PFSK-1 (cell line): Measurements from ENCODE around the gene GTPBP6.

ENCODE experiments used
- FOXP2 ChIP-seq: optimal IDR thresholded peaks from 2 replicates; pipeline ENCODE3; 2011; ENCODE audit warnings: borderline replicate concordance, control low read depth, inconsistent platforms; ENCODE audit not compliant: insufficient read depth; ENCODE audit errors: extremely low read length, extremely low read depth
- POLR2AphosphoS5 ChIP-seq: IDR thresholded peaks from 2 replicates; pipeline ENCODE4 v1.6.1; 2012; ENCODE audit warnings: low read depth, mild to moderate bottlenecking, control low read depth, low read length, moderate library complexity
- REST ChIP-seq, 2 experiments: IDR thresholded peaks; 2 replicates each; pipeline versions ENCODE4 v1.6.1 to v1.8.0; 2011 to 2012; ENCODE audit warnings: low read depth in 2 of 2, low read length in 2 of 2, control low read depth in 1 of 2, inconsistent platforms in 1 of 2, mild to moderate bottlenecking in 1 of 2, moderate library complexity in 1 of 2; ENCODE audit not compliant: insufficient read depth in 1 of 2
- SIN3A ChIP-seq: IDR thresholded peaks from 2 replicates; pipeline ENCODE4 v1.6.1; 2012; ENCODE audit warnings: mild to moderate bottlenecking, low read length, moderate library complexity, borderline replicate concordance; ENCODE audit not compliant: insufficient read depth
- TAF1 ChIP-seq: IDR thresholded peaks from 2 replicates; pipeline ENCODE4 v1.6.1; 2012; ENCODE audit warnings: low read length, control low read depth, borderline replicate concordance; ENCODE audit not compliant: insufficient read depth

GRCh38 chrX:295136-295535 lies 23.5 kb downstream of the GTPBP6 start:
- TF ChIP-seq POLR2AphosphoS5 (no peak), SIN3A (no peak), REST (IDR thresholded peaks at IDR 0.05; ENCODE audit: insufficient read depth in 1 of 2, low read depth in 2 of 2, low read length in 2 of 2) (no peak), TAF1 (no peak), FOXP2 (no peak)
